ENCODE measurements around the gene PPBP.
A peak's percentile ranks its signal among the peaks of the same experiment; 100 is the strongest.

The PPBP gene, protein sequence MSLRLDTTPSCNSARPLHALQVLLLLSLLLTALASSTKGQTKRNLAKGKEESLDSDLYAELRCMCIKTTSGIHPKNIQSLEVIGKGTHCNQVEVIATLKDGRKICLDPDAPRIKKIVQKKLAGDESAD

DNA sequence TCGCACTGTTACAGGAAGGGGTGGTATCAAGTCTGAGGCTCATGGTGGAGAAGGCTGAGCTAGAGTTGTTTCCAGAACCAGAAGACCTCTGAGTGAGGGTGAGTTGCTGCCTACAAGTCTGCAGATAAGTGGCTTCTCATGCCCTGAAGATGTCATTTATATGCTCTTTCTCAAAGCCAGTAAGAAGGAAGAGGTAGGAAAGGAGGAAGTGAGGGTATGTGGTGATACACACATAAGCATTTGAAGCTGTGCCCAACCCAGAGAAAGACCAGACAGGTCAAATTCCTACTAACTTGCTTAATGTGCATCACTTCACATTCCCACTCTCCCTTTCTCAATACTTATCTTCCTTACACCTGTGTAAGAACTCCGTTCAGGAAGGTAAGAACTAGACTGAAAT is at the start of gene PPBP:
TSS of gene PPBP (minus strand) at position 130 of the 400 bp plus-strand sequence. CDS start at position 43, 87 bp downstream.
- no peak for DNase-seq (ENCODE audit: low spot score)

DNA sequence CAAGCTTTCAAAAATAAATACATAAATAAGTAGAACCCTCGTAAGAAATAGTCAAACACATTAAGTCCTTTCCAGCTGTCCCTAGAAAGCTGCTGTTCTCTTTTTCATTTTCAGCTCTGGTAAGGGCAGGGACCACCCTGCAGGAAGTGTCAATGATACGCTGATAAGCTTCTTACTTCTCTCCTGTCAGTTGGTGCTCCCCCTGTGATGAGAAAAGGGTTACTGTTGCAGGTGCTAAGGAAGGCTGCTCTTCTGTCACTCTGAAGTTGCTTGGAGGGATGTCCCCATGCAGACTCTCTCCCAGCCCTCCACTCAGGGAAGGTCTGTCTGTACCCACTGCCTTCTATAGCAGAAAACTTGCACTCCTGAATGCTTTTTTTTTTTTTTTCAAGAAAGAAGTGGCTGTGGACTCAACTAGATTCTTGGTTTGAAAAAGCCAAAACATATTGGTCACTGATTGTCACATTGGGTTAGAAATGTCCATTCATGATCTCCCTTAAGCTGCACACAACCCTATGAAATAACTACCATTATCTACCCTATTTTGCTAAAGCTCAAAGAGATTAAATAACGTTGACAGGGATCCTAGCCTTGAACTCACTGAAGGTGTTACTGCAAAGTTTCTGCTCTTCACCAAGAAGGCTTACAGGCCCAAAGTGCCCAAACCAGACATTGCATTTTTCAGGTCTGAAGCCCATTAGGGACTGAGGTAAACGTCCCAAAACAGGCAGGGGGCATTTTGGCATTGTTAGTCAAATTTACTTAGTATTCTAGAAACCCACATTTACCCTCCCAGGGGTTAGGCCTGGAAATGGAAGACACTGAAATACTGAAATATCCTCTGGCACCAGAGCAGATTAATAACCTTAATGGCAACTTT is 49.3 kb upstream of the PPBP start:
- no peak for DNase-seq (ENCODE audit: low spot score)

GRCh38 chr4:74033739-74034138 is 45.7 kb upstream of the PPBP start:
- no peak for DNase-seq (ENCODE audit: low spot score)

- no peak for DNase-seq (ENCODE audit: low spot score)
Observed at GRCh38 chr4:74032064-74032463, 44.1 kb upstream of the PPBP start.

DNA sequence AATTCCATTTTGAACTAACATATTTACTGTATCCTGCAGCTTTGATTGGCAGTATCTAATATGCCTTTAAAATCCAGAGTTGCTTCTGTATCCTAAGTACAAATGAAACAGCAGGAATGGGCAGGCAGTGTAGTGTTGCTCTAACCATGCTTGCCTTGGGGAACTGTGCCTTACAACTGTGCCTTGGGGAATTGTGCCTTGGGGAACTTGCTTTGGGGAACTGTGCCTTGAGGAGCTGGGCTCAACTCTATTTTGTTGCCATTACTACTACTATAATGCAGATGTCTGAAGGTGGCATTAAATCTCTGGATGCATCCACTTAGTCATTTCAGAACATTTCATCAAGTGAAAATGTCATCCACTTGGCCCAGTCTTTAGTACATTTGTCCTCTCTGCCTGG is 43.6 kb upstream of the PPBP start:
- no peak for DNase-seq (ENCODE audit: low spot score)

GRCh38 chr4:74030285-74030684 is 42.3 kb upstream of the PPBP start:
- no peak for DNase-seq (ENCODE audit: low spot score)

DNA sequence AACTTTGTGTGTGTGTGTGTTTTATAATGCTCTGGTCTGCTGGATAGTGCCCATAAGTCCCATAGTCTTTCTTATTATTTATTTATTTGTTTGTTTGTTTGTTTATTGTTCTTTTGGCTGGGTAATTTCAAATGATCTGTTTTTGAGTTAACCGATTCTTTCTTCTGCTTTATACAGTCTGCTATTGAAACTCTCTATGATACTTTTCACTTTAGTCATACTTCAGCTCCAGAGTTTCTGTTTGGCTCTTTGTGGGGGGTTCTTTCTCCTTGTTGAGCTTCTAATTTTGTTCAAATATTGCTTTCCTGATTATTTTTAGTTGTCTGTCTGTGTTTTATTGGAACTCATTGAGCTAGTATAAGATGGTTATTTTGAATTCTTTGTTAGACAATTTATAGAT is 40.5 kb upstream of the PPBP start:
- no peak for DNase-seq (ENCODE audit: low spot score)

- no peak for DNase-seq (ENCODE audit: low spot score)
Observed at GRCh38 chr4:74023709-74024108, 35.7 kb upstream of the PPBP start.

DNA sequence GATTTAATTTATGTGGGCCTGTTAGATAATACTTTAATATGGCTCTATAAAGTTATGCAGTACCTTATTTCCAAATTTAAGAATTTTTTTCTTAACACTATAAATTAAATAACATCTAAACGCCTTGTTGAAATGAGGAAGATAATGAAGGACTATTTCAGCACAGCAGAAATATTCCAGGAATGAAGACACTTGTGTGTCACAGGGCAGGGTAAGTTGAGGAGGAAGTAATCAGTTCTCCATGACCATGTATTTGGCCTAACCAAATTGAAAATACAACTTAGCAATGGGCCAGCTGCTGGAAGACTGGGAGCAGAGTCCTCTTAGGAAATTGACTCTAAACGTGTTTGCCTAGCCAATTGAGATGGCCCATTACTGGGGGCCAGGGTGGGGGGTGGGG is 33.6 kb upstream of the PPBP start:
- DNase-seq (ENCODE audit: low spot score), result no peak

DNA sequence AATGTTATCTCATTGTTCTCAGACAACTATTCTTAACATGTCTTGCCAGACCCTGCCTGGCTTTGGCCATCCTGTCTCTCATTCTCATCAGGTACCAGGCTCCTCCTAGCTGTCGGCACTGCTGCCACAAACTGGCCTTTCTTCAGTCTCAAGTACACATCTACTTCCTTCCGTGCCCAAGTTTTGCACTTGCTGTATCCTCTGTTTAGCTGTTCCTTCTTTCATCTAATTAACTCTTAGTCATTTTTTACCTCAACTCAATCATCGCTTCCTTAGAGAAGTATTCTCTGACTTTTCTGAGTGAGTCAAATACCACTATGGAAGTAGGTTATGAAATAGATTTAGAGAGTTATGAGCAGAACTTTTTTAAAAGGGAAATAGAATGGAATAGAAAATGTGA is 30.8 kb upstream of the PPBP start:
- DNase-seq (ENCODE audit: low spot score), result peak; percentile 29

GRCh38 chr4:74018116-74018515 is 30.1 kb upstream of the PPBP start:
- no peak for DNase-seq (ENCODE audit: low spot score)

DNA sequence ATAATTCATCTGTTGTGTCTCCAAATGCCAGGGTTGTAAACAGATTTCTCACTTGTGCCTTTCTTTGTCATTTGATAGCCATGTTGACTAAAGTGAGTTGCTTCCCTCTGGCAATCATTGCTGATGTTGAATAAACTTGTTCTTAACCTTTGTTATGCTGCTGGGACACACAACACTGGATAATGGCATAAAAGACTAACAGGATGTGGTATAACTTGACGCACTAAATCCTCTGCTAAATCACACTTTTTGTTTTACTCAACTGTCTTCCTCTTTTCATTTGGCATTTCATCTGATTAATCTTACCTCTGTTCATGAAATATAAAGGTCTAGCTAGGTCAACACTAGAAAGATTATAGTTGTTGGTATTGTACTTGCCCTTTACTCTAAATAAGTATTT is 28.1 kb upstream of the PPBP start:
- peak; percentile 45 for DNase-seq (ENCODE audit: low spot score)

DNA sequence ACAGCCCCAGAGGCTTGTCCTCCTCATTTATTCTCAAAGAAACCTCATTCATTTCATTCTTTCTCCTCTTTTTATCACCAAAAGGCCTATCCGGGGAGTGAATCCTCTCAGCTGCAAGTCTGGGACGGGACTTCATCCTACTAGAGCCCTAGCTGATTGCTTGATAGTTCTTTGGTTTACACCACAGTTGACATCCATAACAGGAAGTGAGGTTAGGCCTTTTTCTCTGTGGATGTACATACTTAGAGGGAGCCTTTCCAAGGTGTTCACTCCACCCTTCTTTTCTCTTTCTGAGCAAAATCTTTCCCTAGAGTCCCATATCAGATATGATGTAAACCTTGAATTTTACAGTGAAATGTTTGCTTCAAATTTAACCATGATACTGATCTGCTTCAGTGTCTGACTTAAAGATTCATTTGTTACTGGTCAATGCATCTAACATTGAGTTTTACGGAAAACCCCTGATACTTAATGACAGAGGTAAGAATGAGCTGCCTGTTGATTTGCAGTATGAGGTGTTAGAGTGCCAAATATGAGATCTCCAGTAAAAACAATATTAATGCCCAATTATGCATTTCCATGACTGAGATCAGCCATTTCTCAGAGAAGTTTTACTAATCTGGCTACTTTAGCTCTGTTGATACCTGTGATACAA is 27.3 kb upstream of the PPBP start:
- DNase-seq (ENCODE audit: low spot score), result no peak

GRCh38 chr4:74014332-74014731 is 26.3 kb upstream of the PPBP start:
- no peak for DNase-seq (ENCODE audit: low spot score)

- DNase-seq (ENCODE audit: low spot score), result no peak
Observed at GRCh38 chr4:74013264-74013663, 25.3 kb upstream of the PPBP start.

DNA sequence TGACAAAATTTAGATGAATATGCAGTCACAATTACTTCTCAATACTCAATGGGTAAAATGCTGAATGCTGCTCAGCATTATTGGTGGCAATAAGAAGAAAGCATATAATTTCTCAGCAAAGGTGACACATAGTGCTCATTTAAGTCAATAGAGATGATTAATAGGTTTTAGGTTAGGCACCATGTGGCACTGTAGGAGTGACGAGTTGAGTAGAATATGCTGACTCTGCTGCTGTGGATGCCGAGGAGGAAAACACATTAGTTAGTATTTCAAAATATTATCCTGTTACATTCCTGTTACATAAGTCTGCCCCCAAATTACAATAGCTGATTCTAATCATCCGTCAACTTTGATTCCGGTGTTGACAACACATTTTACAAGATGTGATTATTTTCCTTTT is 24.1 kb upstream of the PPBP start:
- no peak for DNase-seq (ENCODE audit: low spot score)

DNA sequence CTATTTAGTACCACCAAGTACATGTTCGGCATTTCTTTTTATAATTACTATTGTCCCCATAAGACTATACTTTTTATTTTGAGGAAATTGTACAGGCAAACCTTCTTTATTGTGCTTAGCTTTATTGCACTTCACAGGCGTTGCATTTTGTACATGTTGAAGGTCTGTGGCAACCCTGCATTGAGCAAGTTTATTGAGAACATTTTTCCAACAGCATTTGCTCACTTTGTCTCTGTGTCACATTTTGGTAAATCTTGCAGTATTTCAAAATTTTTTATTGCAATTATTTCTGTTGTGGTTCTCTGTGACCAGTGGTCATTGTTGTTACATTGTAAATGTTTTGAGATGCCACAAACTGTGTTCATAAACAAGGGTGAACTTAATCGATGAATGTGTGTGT is 21.3 kb upstream of the PPBP start:
- no peak for DNase-seq (ENCODE audit: low spot score)

- DNase-seq (ENCODE audit: low spot score), result no peak
Observed at GRCh38 chr4:74006009-74006476, 18.1 kb upstream of the PPBP start.

DNA sequence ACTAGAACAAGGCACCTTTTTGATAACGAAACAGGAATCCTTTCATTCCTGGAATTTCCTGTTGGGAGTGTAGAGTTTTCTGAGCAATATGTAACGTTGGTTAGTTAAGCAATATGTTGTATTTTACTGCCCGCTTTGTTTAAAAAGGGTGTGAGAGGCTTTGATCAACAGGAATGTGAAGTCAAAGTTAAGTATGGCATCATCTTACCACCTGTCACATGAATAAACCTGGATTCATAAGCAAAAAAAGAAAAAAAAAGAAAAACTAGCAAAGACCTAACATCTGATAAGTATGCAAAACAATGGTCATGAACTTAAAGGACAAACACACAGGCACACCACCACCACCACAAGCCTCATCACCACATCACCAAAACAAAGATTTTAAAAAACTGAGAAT is 17.5 kb upstream of the PPBP start:
- DNase-seq (ENCODE audit: low spot score), result no peak

GRCh38 chr4:74004668-74005067 is 16.7 kb upstream of the PPBP start:
- DNase-seq (ENCODE audit: low spot score), result no peak

DNA sequence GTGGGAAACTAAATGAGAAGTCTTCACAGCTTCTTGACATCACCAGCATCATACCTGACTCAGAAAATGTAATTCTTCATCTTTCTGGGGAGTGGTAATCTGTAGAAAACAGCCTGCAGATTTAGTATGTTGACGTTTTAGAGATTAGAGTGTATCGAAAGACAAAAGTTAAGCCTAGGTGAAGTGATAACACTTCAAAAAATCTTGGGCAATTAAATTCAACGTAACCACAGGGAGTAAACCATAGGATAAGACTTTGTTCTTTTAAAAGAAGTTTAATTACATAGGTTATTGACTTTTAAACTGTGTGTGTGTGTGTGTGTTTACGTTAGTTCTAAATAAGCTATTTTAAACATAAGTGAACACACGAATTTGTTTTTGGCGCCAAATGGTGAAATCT is 12.3 kb upstream of the PPBP start:
- no peak for DNase-seq (ENCODE audit: low spot score)

DNA sequence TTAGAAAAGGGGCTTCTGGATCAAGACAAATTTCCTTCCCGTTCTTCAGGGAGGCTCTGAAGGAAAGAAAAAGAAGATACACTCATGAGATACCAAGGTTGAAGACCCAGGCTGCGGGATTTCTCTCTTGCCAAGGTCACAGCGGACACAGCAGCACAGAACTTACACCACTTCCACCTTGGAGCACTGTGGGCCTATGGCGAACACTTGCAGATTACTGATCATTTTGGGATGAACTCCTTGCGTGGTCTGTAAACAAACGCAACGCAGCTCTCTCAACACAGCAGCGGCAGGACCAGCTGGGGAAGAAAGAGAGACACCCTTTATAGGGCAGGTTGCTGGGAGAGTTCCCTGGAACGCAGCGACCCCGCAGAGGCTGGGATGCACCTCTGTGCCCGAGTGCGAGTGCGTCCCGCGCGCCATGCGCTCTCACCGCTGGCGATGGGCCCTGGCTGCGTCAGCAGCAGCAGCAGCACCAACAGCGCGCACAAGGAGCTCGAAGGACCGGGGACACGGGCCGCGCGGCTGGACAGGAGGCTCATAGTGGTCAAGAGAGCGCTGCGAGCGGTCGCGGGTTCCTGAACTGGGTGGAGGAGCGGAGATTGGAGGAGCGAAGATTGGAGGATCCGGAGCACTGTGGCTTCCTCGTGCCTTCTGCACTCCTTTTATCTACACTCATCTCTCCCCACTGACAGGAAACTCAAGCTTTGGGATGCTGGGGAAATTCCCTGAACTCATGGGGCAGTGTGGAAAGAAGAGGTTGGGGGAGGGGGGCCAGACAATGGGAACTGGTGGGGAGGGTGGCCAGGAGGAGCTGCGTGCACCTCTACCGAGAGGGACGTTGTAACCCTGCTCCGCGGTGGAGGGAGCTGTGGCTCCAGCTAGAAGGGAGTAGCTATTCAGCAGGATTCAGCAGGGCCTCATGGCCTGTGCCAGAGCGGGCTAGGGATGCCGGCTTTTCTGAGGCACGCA is 10.3 kb upstream of the PPBP start, which contains the start of gene CXCL5:
TSS of gene CXCL5 (minus strand) at position 638 of the 972 bp plus-strand sequence. CDS start at position 542, 96 bp downstream.
- DNase-seq (ENCODE audit: low spot score), result no peak
